DMS 273 treated with DMSO at 0.1 percent for 48 hours (cell line): ENCODE measurements around the gene PROCR.
"Not testable (repeated sequence)": the region's sequence is repeated elsewhere in the genome, so short reads cannot be mapped to it uniquely, and the experiment has no call there.

ENCODE experiments used
- DNase-seq: peaks from one replicate; lab custom pipeline; 2025; lab: John Stamatoyannopoulos, UW

The PROCR gene

DNA sequence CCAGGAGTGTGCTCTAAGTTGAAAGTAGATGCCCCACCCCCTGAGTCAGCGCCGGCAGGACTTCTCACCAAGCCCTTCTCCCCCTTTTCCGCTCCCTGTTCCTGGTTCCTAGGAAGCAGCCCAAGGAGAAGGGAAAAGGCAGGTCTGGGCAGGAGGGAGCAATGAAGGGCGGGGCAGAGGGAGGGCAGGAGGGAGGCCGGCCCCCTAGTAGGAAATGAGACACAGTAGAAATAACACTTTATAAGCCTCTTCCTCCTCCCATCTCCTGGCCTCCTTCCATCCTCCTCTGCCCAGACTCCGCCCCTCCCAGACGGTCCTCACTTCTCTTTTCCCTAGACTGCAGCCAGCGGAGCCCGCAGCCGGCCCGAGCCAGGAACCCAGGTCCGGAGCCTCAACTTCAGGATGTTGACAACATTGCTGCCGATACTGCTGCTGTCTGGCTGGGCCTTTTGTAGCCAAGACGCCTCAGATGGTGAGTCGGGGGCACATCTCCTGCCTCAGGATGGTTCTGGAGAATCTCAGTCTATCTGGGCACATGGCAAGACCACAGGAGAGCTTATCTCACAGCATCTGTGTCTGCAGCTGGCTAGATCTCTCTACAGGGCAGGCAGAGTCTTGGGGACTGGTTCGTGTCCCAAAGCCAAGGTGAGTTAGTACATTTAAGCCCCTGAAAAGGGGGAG is at the start of gene PROCR:
Gene PROCR, plus strand, starts transcription at position 320 of the 681 bp plus-strand sequence. Its CDS starts 83 bp downstream, at position 403.
- peak; percentile 93 for DNase-seq

GRCh38 chr20:35122756-35123405 is 49.0 kb upstream of the PROCR start:
- DNase-seq = no peak

DNA sequence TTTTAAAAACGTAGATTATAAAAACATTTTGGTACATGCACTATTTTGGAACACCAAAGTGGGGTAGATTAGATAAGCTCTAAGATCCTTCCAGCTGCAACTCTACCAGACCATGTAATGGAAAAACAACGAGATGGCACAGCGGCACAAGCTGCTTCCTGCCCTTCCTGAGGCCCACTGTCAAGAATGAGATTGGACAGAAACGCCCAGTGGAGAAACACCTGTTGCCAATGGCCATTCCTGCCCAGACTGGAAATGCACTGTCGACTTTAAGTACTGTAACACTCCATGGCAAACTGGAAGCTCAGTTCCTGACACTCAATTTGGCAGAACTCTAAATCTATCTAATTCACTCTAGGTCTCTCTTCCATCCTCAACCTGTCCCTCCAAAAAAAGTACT is 46.1 kb upstream of the PROCR start:
- DNase-seq = no peak

DNA sequence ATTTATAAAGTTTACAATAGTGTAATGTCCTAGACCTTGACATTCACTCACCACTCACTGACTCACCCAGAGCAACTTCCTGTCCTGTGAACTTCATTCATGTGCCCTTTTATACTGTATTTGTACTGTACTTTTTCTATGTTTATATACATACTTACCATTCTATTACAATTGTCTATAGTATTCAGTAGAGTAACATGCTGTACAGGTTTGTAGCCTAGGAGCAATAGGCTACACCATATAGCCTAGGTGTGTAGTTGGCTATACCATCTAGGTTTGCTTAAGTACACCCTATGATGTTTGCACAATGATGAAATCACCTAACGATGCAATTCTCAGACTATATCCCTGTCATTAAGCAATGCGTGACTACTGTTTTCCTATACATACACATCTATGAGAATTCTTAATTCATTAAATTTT is 42.2 kb upstream of the PROCR start:
- DNase-seq = no peak

GRCh38 chr20:35131934-35132333 is 39.9 kb upstream of the PROCR start:
- DNase-seq = no peak

GRCh38 chr20:35133031-35133430 is 38.8 kb upstream of the PROCR start:
- no peak for DNase-seq

DNA sequence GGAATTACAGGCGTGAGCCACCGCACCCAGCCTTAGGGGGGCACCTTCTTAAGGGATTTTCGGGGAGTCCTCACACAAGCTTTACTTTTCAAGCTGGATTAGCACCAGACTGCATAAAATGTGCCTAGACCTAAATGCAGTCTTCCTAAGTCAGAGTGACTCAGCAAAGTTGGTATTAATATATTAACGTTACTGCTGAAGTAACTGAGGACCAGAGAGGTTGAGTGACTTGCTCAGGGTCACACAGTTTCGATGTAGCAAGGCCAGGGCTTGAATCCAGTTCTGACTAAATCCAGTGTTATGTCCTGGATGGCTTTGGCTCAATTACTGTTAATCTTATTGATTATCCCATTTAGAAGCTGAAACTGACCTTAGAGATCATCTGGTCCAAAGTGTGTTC is 38.1 kb upstream of the PROCR start:
- no peak for DNase-seq

DNA sequence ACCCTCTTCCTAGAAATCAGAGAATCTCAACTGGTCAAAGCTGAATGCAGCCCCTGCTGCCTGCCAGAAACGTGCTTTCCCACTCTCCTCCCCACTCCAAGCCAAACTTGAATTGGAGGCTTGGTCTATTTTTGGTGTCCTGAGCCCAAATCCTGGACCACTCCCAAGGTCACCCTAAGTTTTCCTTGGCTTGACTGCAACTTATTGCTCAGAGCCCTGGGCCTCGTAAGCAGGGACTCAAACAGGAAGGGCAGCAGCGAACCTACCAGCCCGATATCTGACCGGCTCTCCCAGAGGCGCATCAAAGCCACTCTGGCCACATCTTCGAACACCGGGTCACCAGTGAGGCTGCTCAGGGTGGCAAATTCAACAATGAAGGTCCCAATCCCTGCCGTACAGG is 37.4 kb upstream of the PROCR start:
- DNase-seq = no peak

DNA sequence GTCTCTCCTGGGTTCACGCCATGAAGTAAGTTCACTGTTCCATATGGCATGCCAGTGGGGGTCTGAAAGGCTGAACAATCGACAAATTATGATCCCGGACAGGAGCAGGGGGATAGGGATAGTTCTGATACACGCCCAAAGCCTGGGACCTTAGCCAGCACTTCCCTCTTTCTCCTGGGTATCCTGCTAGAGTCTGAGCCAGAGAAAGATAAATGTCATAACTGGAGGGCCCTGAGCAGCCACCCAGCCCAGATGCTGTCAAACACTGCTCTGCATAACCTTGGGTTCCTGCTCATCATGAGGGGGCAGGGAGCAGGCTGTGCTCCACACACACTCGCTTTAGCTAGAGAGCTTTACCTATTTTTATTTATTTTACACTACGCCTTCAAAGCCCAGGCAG is 37.0 kb upstream of the PROCR start:
- no peak for DNase-seq

DNA sequence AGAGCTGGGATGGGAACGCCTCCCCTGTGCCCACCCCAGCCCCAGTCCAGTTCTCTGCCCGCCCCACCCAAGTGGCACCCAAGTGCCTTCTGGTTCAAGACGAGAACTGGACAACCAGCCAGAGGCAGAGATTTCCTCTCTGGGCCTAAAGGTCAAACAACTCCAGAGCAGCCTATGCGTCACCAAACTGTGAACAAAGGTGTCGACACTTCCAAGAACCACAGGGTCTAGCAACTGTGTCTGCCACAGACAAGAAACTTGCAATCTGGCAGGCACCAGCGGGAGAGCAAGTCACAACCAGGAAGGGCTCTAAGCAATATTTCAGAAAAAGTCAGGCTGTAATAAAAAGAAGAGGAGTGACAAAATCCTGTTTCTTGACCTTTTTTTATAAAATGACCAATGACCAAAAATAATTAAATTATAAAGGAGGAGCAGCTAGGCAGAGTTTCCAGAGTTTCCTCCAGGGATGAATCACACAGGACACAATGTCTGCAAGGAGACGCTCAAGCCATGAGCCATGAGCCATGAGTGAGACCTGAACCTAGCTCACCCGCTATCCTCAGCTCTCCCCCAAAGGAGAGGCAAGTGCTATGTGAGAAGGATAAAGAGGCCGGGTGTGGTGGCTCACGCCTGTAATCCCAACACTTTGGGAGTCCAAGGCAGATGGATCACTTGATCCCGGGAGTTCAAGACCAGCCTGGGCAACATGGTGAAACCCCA is 35.8 kb upstream of the PROCR start:
- no peak for DNase-seq

DNA sequence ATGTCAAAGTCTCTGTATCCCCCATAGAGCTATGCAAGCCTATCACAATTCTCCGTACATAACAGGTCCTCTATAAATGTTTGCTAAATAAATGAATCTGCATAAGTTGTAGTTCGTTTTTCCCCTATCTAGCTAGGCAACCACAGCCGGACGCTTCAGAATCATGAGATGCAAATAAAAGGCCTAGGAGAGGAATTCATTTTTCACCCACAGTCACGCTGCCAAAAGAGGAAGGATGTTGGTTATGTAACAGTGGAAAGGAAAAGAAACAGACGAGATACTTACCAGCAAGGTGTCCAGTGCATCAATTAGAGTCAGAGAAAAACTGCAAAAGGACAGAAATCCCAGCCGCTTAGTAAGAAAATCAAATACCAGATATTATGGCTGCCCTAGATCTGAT is 27.2 kb upstream of the PROCR start:
- no peak for DNase-seq

DNA sequence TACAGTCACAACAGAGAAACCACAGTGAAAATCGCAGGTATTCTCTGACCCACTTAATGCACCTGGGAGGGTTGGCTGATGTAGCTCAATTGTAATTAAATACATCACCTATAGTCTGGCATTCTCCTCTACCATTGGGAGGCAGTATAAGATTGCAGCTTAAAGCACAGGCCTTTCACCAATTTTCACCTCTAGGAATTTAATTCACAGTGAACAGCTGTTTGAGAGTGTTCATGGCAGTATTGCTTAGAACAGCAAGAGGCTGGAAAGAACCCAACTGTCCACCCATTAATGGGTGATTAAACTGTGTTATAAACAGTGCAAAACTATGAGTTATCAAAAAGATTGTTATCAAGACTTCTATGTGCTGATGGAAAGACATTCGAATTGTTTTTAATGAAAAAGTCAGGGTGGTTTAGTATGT is 26.7 kb upstream of the PROCR start:
- DNase-seq = peak; percentile 44

DNA sequence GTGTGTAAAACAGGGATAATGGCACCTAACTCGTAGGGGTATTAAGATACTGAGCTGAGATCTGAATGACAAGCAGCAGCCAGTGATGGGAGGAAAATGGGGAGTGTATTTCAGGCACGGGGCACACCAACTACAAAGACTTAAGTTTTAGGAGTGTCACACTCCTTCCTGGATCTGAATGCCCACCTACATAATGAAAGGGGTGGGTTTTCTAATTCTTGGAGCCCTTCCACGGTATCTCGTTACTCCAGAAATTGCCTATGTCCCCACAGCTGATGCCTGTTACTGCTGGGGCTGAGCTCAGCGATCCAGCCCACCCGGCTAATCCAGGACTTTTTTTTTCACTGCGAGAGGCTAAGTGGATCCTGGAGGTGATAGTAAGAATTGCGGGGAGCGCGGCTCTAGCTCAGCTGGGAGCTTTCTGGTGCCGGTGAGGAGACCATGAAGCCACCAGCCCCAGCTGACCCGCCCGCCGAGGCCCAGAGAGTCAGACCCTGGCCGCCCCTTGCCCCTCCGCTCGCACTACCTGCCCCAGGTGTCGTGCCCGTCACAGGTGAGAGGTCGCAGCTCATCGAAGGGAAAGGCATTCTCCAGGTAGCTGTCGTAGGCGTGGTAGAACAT is 25.5 kb upstream of the PROCR start:
- no peak for DNase-seq

DNA sequence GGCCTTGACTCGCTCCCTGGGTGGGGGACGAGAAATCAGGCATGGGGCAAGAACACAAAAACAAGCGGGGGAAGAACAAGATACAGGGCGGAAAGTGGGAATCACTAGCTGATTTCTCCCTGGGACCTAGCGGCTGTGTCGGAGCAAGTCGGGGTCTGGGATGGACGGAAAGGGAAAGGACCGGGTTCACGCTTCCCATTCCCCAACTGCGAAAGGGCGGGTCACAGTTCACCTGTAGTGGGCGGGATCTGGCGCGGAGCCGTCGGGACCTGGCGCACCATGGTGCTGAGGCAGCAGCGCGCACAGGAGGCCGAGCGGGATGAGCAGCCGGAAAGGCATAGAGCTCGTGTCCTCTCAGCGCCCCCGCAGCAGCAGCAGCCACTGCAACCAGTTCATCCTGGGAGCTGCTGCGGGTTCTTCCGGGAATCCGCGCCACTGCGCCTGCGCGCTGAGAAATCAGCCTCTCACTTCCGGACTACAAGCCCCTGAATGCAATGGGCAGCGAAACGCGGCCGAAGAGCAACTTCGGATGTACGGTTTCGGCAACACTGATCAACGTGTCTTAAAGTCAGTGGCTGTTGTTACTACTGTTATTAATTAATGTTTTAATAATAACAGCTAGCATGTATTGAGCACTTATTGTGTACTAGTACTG is 24.8 kb upstream of the PROCR start, which contains the start of gene EDEM2:
Gene EDEM2, minus strand, starts transcription at position 417 of the 655 bp plus-strand sequence. Its CDS starts 78 bp downstream, at position 339.
- peak; percentile 80 for DNase-seq

GRCh38 chr20:35147575-35148071 is 24.2 kb upstream of the PROCR start:
- peak; percentile 45 for DNase-seq

DNA sequence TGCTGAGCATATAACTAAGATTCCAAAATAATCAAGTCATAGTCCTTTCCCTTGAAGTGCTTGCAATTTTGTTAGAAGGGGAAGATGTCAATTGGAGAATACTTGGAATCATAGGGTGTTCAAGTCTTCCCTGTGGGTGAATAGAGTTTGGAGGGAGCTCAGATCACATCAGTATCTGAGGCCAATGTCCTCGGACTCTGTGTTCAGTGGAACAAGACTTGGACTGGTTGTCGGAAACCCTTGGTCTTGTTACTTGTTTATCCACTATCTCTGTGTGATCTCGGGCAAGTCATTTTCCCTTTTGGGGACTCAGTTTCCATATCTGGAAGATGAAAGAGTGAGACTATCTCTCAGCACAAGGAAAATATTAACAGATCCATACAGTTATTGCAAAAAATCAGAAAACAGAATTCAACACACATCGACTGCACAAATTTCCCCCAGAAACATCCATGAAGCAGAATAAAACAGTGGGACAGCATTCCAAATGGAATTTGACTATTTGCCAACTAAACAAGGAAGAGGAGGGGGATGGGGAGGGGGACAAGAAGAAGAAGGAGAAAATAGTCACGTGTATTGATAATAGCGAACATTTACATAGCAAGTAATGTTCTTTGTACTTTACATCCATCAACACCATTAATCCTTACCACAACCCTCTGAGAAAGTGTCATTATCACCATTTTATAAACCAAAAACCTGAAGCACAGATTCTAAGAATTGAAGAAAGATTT is 20.9 kb upstream of the PROCR start:
- DNase-seq = no peak

DNA sequence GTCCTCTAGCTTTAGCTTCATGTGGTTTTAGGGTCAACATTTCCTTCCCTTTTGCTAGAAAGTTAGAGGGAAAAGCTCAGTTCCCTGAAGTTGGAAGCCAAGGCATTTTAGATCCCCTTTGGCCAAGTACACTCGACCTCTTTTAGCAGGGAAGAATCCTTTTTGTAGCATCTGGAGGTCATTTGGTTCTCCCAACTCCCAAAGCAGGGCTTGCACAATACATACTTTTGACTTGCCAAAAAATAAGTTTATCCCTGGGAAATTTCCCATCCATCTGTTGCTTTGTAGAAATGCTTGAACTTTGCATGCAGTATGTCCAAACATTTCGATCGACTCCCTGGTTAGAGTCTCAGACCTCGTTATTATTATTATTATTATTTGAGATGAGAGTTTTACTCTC is 20.1 kb upstream of the PROCR start:
- no peak for DNase-seq

GRCh38 chr20:35155936-35156335 is 15.9 kb upstream of the PROCR start:
- DNase-seq = no peak

DNA sequence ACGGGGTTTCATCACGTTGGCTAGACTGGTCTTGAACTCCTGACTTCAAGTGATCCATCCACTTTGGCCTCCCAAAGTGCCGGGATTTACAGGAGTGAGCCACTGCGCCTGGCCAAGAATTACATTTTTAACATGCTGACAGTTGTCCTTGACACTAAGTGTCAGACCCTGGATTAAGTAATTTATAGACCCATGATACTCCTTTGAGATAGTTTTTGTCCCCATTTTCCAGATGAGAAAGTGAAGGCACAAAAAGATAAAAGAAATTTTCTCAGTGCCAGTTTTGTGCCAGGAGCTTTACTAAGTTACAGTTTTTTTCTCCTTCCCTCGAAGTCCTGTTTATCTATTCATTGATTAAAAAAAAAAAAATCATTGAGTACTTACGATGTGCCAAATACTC is 14.9 kb upstream of the PROCR start:
- DNase-seq = no peak

GRCh38 chr20:35160341-35160740 is 11.5 kb upstream of the PROCR start:
- not testable (repeated sequence) for DNase-seq

- DNase-seq = not testable (repeated sequence)
Observed at GRCh38 chr20:35164531-35164930, 7.3 kb upstream of the PROCR start.
